A673 (cell line): ENCODE data around the gene GPR62. TPM values are rescaled to one million over a fixed set of nuclear protein-coding genes. Genes with fewer than 3 reads are reported as not detected.

Experiments used
- BruUV-seq: library from RNA; stranded (reverse); fragments of 400-500 nt; replicated peaks from 2 replicates; lab custom pipeline; 2021; lab: Mats Ljungman, UMichigan
- CTCF ChIA-PET: fragments of 300-600 bp; sonication (Branson Sonifier 250); formaldehyde crosslinking; loops from one replicate; lab custom pipeline; 2022; ENCODE audit warnings: antibody characterized with exemption; lab: Charles Lee
- POLR2A ChIA-PET: fragments of 300-600 bp; sonication (Branson Sonifier 250); formaldehyde crosslinking; loops from one replicate; lab custom pipeline; 2022; ENCODE audit warnings: antibody characterized with exemption; ENCODE audit not compliant: low non-redundant PET; lab: Charles Lee
- DNase-seq: peaks from one replicate; pipeline ENCODE4 v3.0.0-alpha.2; 2015; ENCODE audit warnings: low spot score
- H3K27ac ChIP-seq: fragments of 200-600 bp; sonication (generic); 2 replicates; pipeline ENCODE4 v1.5.1; 2016; ENCODE audit warnings: mixed run types, low read depth, mild to moderate bottlenecking, mixed read lengths, antibody characterized with exemption, low read length; ENCODE audit not compliant: poor library complexity, severe bottlenecking
- H3K27me3 ChIP-seq: fragments of 200-600 bp; sonication (generic); replicated peaks from 2 replicates; pipeline ENCODE4 v1.6.1; 2017; ENCODE audit warnings: mixed run types, low read depth, mild to moderate bottlenecking, mixed read lengths, antibody characterized with exemption, low read length; ENCODE audit not compliant: insufficient read depth, poor library complexity
- H3K36me3 ChIP-seq: fragments of 200-600 bp; sonication (generic); 2 replicates; pipeline ENCODE4 v1.6.1; 2016; ENCODE audit warnings: mixed run types, mild to moderate bottlenecking, mixed read lengths, antibody characterized with exemption, low read length; ENCODE audit not compliant: insufficient read depth, poor library complexity, severe bottlenecking
- H3K4me1 ChIP-seq: fragments of 200-600 bp; sonication (generic); 2 replicates; pipeline ENCODE4 v1.6.1; 2017; ENCODE audit warnings: mixed run types, mild to moderate bottlenecking, mixed read lengths, antibody characterized with exemption, low read length; ENCODE audit not compliant: insufficient read depth, poor library complexity, severe bottlenecking
- H3K4me3 ChIP-seq: fragments of 200-600 bp; sonication (generic); 2 replicates; pipeline ENCODE4 v1.5.1; 2016; ENCODE audit warnings: low read depth, mixed run types, mild to moderate bottlenecking, mixed read lengths, low read length; ENCODE audit not compliant: poor library complexity, severe bottlenecking
- H3K9me3 ChIP-seq: fragments of 200-600 bp; sonication (generic); 2 replicates; pipeline ENCODE4 v1.6.1; 2016; ENCODE audit warnings: mixed run types, low read depth, mild to moderate bottlenecking, mixed read lengths, antibody characterized with exemption, low read length; ENCODE audit not compliant: poor library complexity, severe bottlenecking
- EZH2 ChIP-seq: fragments of 200-600 bp; sonication (generic); IDR thresholded peaks from 2 replicates; pipeline ENCODE4 v1.6.1; 2017; ENCODE audit warnings: borderline replicate concordance, low read depth, mild to moderate bottlenecking, mixed read lengths, antibody characterized with exemption, low read length; ENCODE audit not compliant: poor library complexity, severe bottlenecking
- intact Hi-C: fragments of 100-400 bp; cut with micrococcal nuclease; formaldehyde crosslinking; loops from one replicate; pipeline ENCODE4 v1.10.0; 2022; ENCODE audit not compliant: unreplicated experiment
- total RNA-seq: library from RNA; stranded (reverse); gene quantifications from 2 replicates; pipeline ENCODE4 v1.2.3, GENCODE V29; 2021
- TF ChIP-seq, protein P1 (sequence below): fragments of 300-800, 200-600 bp; sonication (generic); conservative IDR thresholded peaks from 2 replicates; pipeline ENCODE4 v1.5.1; 2017; ENCODE audit warnings: low read depth, mild to moderate bottlenecking, antibody characterized with exemption, low read length, moderate library complexity, mixed read lengths

Gene GPR62
- total RNA-seq, 1 experiment from 2014 or later = not detected

DNA sequence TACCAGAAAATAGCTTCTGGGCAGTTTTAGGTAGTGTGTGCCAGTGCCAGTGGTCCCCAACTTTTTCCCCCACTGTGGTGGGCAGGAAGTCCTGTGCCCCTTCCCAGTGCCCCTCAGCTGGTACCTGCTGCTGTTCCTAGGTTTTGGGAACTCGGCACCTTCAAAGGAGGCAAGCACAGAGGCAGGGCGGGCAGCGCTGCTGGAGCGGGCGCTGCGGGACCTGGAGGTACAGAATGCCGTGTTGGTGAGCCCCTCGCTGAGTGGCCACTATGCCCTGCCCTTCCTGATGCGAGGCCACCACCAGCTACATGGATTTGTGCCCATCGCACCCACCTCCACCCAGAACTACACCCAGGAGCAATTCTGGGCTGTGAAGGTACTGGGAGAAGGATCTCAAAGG lies 25.1 kb downstream of the GPR62 start:
- no peak for TF ChIP-seq EZH2
- TF ChIP-seq, protein P1, sequence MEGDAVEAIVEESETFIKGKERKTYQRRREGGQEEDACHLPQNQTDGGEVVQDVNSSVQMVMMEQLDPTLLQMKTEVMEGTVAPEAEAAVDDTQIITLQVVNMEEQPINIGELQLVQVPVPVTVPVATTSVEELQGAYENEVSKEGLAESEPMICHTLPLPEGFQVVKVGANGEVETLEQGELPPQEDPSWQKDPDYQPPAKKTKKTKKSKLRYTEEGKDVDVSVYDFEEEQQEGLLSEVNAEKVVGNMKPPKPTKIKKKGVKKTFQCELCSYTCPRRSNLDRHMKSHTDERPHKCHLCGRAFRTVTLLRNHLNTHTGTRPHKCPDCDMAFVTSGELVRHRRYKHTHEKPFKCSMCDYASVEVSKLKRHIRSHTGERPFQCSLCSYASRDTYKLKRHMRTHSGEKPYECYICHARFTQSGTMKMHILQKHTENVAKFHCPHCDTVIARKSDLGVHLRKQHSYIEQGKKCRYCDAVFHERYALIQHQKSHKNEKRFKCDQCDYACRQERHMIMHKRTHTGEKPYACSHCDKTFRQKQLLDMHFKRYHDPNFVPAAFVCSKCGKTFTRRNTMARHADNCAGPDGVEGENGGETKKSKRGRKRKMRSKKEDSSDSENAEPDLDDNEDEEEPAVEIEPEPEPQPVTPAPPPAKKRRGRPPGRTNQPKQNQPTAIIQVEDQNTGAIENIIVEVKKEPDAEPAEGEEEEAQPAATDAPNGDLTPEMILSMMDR = no peak
- Histone ChIP-seq H3K36me3 (no peaks in the 10 kb centered on the region), H3K27me3 (no peaks in the 10 kb centered on the region), H3K4me3 (no peak overlapping the region), H3K4me1 (peaks cover 6% of the 10 kb centered on the region), H3K27ac (no peak overlapping the region), H3K9me3 (no peaks in the 10 kb centered on the region)
- intact Hi-C loops = no loop called here
- ChIA-PET POLR2A (no interaction called here), CTCF (no interaction called here)
- no peak for DNase-seq
- BruUV-seq = no TSS peak

DNA sequence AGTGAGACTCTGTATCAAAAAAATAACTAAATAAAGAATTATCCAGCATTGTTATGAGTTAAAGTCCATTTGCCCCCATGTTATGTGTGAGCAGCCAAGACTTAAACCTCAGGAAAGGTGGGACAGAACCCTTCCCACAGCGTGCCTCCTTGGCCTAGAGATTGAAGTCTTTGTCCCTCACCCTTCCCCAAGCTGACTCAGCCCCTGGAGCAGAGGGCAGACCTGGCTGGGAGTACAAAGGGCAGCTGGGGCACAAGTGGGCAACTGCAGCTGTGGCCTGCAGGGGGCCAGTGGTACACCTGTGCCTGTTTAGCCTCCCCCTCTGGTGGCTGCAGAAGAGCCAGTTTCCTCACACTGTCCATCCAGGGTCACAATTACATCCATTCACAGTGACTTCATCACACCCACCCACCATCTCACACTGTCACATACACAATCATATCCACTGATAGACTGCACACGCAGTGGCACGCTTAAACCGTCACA lies 27.2 kb downstream of the GPR62 start:
- CTCF ChIA-PET = interaction anchor here (1.0 kb wide), 1 partner anchor 41 kb away, joined by 3 read pairs; the partner anchor contains the start of gene RRP9
- TF ChIP-seq EZH2 = no peak
- TF ChIP-seq, protein P1 = 0 out of 2 replicates have a peak, but pooled peaks have one; percentile 20
- intact Hi-C loops = no loop called here
- H3K9me3 ChIP-seq = no peaks in the 10 kb centered on the region
- no TSS peak for BruUV-seq
- no peak overlapping the region for H3K27ac ChIP-seq
- H3K4me1 ChIP-seq = peaks cover 6% of the 10 kb centered on the region
- H3K27me3 ChIP-seq = no peaks in the 10 kb centered on the region
- H3K4me3 ChIP-seq = peak overlapping the region; percentile 47
- no peaks in the 10 kb centered on the region for H3K36me3 ChIP-seq
- POLR2A ChIA-PET = no interaction called here
- DNase-seq = no peak

DNA sequence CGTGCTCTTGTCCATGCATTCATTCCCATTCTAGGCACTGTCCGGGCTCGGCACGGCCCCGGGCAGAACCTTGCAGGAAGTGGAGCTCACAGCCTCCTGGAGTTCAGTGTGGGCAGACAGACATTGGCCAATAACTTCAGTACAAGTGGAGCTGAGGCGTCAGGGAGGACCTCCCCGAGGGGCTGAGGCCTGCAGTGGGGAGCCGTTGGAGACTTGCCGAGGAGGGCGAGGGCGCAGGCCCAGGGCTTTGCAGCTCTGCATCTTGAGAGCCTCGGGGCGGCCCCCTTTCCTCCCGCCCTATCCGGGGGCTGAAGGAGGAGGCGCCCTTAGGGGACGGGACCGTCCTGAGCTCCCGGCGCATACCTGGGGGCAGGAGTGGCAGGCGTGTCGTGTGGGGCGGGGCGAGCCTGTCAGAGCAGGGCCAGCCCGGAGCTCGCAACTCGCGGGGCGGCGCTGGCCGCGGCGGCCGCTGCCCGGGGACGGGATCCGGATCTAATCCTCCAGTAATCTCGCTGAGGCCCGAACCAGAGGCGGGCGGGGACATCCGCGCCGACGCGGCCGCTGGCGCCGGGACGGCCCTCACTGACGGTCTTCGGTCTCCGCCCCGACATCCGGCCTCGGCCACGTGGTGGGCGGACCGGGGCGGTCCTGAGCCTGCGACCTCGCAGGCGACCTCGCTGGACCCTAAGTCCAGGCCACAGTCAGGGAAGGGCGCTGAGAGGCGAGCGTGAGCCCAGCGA lies 27.8 kb downstream of the GPR62 start, which contains the start of gene ACY1:
Gene ACY1 (plus strand): TSS at position 698 of the 740 bp plus-strand sequence. CDS start 530 bp downstream, outside the sequence.
- POLR2A ChIA-PET = no interaction called here
- TF ChIP-seq, protein P1 = no peak
- TF ChIP-seq EZH2 = no peak
- BruUV-seq = no TSS peak
- no peaks in the 10 kb centered on the region for H3K36me3 ChIP-seq
- H3K27ac ChIP-seq = peak within 1 kb of the TSS; percentile 67
- CTCF ChIA-PET = interaction anchor here (1.0 kb wide), 1 partner anchor 42 kb away, joined by 3 read pairs; the partner anchor contains the start of gene RRP9
- no peaks in the 10 kb centered on the region for H3K27me3 ChIP-seq
- no peaks in the 10 kb centered on the region for H3K9me3 ChIP-seq
- peak within 1 kb of the TSS; percentile 47 for H3K4me3 ChIP-seq
- intact Hi-C loops = no loop called here
- DNase-seq = peak; percentile 35
- peaks cover 6% of the 10 kb centered on the region for H3K4me1 ChIP-seq
